ENCODE results near the gene PTPRN2.

The PTPRN2 gene

DNA sequence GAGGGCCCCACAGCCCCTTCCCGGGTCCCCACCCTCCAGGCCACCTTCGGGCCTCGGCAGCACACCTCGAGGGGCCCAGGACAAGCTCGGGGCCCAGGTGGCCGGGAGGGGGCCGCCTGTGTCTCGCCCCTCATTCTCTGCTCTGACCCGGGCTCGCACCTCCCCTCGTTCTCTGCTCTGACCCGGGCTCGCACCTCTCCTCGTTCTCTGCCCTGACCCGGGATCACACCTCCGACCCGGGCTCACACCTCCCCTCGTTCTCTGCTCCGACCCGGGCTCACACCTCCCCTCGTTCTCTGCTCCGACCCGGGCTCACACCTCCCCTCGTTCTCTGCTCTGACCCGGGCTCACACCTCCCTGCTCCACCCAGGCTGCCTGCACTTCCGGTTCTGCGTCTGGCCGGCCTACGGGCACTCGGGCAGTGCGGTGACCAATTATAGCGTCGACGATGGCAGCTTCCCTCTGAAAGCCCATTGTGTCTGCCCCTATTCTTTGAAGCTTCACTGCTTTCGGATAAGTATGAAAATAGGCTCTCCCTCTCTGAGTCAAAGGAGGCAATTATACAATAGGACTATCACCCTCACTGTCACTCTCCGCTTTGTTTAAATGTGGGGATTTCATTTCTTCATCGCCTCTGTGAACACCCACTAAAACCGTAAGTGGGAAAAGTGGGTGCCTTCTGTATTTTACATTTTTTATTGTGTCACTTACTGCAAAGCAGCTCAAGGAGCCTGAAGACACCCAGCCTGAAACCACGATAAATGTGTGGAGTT is 793.5 kb downstream of the PTPRN2 start:
- DNase-seq (ENCODE audit: extremely low read depth, low read depth) = no peak
- TF ChIP-seq, protein P1, sequence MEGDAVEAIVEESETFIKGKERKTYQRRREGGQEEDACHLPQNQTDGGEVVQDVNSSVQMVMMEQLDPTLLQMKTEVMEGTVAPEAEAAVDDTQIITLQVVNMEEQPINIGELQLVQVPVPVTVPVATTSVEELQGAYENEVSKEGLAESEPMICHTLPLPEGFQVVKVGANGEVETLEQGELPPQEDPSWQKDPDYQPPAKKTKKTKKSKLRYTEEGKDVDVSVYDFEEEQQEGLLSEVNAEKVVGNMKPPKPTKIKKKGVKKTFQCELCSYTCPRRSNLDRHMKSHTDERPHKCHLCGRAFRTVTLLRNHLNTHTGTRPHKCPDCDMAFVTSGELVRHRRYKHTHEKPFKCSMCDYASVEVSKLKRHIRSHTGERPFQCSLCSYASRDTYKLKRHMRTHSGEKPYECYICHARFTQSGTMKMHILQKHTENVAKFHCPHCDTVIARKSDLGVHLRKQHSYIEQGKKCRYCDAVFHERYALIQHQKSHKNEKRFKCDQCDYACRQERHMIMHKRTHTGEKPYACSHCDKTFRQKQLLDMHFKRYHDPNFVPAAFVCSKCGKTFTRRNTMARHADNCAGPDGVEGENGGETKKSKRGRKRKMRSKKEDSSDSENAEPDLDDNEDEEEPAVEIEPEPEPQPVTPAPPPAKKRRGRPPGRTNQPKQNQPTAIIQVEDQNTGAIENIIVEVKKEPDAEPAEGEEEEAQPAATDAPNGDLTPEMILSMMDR (IDR thresholded peaks at IDR 0.05; ENCODE audit: low read depth, low read length) = no peak

DNA sequence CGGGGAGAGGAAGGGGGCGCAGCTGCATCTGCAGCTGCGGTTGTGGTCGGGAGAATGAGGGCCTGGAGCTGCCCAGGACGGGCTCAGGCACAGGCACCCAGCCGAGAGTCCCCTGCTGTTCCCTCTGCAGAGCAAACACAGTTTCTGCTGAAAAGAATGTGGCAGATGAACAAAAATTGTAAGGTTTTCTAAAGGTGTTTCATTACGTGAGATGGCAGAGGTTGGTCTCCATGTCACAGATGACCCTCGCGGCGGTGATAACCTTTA is 794.6 kb downstream of the PTPRN2 start:
- DNase-seq (ENCODE audit: extremely low read depth, low read depth) = no peak
- TF ChIP-seq, protein P1 (IDR thresholded peaks at IDR 0.05; ENCODE audit: low read depth, low read length) = no peak

- DNase-seq (ENCODE audit: extremely low read depth, low read depth) = no peak
- TF ChIP-seq, protein P1 (IDR thresholded peaks at IDR 0.05; ENCODE audit: low read depth, low read length) = no peak
Measured at GRCh38 chr7:157792241-157793086, 795.2 kb downstream of the PTPRN2 start.

DNA sequence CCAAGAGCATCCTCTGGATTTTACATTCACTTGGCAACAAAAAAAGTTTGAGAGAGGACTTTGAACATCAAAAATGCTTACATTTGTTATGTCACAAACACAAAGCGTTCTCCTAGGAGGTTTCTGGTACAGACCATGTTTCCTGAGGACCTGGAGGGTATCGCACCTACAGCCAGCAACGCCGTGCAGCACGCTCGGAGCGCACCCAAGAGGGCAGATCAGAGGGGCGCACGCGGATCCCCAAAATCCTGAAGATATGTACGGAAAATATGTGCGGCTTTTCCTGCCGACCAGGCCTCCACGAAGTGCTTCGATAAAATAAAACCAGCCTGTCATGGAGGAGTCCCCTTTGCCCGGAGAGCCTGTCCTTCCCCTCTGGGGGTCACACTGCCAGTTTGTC is 796.0 kb downstream of the PTPRN2 start:
- DNase-seq (ENCODE audit: extremely low read depth, low read depth) = no peak
- TF ChIP-seq, protein P1 (IDR thresholded peaks at IDR 0.05; ENCODE audit: low read depth, low read length) = no peak

GRCh38 chr7:157791261-157791660 is 796.4 kb downstream of the PTPRN2 start:
- DNase-seq (ENCODE audit: extremely low read depth, low read depth) = no peak
- TF ChIP-seq, protein P1 (IDR thresholded peaks at IDR 0.05; ENCODE audit: low read depth, low read length) = no peak

GRCh38 chr7:157789942-157790341 is 797.7 kb downstream of the PTPRN2 start:
- TF ChIP-seq, protein P1 (IDR thresholded peaks at IDR 0.05; ENCODE audit: low read depth, low read length) = no peak
- DNase-seq (ENCODE audit: extremely low read depth, low read depth) = no peak

GRCh38 chr7:157789094-157789493 is 798.5 kb downstream of the PTPRN2 start:
- TF ChIP-seq, protein P1 (IDR thresholded peaks at IDR 0.05; ENCODE audit: low read depth, low read length) = no peak
- DNase-seq (ENCODE audit: extremely low read depth, low read depth) = no peak

Data from AG09319 (cell line).